Measurements from ENCODE around the gene ERBIN.
"Not testable (repeated sequence)": the region's sequence is repeated elsewhere in the genome, so short reads cannot be mapped to it uniquely, and the experiment has no call there.

ERBIN gene

DNA sequence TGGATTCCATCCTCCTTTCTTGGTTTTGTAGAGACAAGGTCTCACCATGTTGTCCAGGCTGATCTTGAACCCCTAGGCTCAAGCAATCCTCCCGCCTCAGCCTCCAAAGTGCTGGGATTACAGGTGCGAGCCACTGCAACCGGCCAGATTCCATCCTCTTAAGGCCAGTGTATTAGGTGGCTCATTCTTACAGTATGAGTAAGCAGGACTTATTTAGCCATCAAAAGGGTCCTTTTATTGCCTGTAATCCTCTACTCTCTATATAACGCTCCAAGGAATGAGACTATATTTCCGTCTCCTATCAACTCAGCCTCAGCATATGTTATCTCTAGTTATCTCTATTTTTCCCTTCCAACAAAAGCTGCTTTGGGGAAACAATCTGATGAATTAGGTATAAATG lies 3.0 kb upstream of the ERBIN start:
- DNase-seq: no peak

DNA sequence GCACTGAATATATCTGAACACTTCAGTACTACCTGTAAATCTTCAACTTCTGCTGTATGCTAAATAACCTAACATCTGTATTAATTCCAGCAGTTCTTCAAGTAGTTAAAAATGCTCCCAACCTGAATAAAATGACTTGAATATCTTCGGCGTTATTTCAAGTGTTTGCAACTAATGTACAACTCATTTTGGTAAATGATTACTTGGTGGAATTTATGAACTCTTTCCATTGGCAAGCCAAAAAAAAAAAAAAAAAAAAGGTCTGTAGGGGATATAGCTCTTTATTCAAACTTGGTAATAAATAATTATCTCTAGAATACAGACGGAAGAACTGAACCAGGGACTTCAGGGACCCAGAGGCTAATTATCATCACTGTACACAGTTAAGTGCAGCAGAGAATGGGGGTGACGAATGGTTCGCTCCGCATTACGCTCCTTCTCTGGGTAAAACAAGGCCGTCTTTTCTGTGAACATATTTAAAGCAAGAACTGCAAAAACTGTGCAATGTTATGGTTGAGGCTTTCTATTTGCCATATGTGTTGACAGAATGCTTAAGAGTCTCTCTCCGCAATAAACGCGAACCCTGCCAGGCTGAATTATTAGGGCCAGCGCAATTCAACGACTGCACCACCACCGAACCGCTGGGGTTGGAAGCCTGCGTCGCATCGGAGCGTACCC lies 1.9 kb upstream of the ERBIN start:
- DNase-seq: no peak

DNA sequence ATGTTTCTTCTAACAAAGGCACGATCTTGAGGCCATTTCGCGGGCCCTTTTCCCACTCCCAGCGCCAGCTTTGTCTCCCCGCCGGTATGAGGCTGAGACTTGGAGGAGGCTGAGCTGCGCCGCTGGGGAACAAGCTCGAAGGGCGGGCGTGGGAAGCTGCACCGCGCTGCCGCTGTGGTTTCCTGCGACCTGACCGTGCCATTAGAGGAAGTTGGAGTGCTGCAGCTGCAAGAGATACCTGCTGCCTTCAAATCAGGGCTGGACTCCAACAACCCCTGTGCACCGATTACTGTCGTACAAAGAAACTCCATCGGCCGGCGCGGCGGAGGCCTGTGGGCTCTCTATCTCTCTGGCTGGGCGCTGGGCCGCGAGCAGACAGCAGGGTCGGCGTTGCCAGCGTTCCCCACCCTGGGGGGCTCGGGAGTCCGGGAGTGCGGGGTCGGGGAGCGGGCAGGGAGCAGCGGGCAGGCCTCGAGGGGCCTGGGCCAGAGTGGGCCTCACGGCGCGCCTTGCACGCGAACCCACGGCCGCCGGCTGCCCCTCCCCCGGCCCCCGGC lies 1.3 kb upstream of the ERBIN start:
- peak; percentile 87 for DNase-seq

DNA sequence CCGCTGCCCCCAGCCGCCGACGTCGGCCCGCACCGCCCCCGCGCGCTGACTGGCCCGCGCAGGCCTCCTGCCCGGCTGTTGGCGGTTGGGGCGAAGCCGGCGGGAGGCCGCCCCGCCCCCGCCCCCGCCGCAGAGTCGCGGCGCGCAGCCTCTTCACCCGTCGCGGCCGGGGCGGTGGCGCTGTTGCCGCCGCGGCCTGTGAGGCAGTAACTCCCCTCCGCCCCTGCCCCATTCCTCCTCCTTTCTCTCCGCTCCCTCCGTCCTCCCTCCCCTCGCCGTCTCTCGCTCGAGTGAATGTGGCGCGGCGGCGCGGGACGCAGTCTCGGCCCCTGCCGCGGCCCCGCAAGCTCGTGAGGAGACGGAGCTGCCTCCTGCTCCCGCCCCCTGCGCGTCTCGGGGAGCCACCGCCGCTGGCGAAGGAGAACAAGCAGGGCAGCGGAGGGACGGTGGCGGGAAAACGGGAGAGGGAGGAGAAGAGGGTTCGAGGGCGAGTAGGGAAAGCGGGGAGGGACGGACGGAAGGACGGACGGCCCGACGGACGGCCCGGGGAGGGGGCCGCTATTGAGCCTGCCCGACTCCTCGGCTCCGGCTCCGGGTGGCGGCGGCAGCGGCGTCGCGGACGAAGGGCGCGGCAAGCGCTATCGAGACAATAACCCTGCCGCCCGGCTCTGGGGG lies 637 bp upstream of the ERBIN start:
- peak; percentile 84 for DNase-seq

DNA sequence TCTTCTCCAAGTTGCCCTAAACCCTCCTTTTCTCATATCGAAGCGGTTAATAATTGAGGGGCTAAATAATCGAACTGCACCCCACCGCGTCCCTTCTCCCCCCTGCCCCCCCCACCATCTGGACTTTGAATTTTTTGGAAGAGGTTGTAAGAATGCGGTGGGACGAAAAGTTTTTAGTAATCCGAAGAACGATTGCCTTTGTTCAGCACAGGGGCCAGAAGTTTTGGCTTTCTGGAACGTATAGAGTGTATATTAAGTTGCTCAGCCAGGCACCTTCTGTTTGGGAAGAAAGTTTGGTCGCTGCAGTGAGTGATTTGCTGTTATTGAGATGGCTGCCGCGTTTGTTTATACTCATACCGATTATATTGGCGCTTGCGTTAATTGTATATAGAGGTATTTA lies 518 bp downstream of the ERBIN start:
- DNase-seq: no peak

DNA sequence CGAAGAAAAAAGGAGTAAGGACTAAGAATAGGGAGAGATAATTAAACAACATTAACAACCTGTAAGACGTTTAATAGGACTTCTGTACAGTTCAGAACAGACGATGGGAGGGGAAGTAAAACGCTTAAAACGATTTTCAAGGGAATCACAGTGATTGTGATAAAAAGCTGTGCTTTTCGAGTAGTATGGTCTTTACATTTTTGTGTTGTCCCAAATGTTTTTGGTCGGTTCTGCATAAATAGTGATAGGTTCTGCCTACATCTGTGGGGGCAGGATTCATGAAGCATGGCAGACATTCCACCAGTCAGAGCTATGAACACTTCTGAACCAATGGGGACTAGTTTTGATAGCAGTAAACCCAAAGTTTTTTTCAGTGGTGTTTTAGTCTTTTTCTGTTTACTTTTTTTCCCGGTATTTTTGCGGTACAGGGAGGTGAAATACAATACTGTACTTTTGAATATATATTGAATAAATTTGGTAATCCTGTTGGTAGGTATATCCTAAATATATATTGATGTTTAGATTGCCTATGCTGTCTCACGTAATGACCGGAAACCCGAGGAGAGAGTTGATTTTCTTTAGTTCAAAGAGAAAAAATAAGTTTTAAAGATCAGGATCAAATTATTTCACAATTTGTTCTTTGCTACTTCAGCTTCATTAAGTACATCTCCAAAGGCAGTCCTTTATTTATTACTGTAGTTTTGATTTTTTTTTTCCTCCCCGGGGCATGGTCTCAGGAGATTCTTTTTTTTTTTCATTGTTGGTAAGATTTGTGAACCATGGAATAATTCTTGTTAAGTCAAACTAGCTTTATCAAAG lies 1.3 kb downstream of the ERBIN start:
- DNase-seq: no peak

DNA sequence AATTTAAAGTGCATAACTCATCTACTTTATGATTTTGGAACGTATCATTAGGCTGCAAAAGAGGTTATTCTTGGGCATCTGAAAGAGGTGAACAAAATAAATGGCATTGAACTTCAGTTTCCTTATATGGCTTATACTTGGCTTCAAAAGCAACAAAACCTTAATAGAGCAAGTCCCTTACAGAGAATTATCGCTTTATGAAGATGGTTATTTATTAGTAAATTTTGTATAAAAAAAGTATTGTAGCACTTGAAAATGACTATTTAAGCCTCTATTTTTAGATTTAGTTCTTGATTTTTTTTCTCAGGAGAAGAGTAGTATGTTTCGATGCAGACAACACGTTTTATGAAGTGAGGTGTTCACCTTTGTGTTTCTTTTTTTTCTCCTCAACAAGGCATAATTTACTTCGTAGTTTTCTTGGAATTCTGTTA lies 2.0 kb downstream of the ERBIN start:
- no peak for DNase-seq

DNA sequence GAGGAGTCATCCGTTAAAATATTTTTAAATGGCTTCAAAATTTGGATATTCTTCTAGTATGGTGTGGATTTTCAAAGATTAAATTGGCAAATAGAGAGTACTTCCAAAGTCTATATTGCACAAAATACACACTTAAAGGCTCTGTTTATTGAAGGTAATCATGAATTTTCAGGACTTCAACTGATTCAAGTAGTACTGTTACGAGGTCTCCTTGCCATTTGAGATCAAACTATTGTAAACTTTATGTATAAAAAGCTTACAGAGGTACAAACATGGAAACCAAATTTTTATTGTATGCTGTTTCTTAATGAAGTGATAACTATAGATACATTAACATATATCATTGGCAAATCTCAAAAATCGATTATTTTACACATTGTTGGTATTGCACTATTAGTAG lies 2.5 kb downstream of the ERBIN start:
- no peak for DNase-seq

DNA sequence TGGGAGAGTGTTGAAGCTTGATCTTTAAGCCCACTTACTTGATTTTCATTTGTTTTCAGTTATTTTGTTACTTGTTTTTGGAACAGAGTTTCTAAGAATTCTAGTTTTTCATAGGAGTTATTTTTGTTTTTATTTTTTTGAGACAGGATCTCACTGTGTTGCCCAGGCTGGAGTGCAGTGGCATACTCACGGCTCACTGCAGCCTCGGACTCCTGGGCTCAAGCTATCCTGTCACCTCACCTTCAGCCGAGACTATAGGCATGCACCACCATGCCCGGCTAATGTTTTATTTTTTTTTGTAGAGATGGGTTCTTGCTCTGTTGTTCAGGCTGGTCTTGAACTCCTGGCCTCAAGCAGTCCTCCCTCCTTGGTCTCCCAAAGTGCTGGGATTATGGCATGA lies 6.3 kb downstream of the ERBIN start:
- DNase-seq: no peak

DNA sequence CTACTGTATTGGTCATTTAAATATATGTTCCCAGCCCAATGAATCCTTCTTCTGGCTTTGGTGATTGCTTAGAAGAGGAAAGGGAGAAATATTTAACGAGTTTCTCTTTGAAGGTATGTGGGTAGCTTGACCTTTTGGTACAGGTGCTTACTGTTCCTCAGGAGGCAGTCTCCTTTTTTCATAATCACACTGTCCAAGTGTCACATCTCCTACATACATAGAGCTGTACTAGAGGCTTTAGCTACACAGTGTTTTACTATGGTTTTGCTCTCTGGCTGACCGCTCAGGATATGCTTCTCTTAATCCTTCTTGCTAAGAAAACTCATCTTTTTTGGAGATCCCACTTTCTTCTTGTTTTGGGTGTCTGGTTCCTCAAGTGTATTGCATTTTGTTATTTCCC lies 6.9 kb downstream of the ERBIN start:
- no peak for DNase-seq

DNA sequence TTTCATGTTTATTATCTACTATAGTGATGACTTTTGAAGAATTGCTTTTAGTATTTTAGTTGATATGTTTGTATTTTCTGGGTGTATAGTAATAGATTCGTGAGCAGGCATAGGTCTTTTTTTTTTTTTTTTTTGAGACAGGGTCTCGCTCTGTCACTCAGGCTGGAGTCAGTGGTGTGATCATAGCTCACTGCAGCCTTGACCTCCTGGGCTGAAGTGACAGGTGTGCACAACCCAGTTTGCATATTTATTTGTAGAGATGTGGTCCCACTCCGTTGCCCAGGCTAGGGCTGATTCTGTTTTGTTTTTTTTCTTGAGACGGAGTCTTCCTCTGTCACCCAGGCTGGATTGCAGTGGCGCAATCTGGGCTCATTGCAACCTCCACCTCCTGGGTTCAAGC lies 11.9 kb downstream of the ERBIN start:
- no peak for DNase-seq

DNA sequence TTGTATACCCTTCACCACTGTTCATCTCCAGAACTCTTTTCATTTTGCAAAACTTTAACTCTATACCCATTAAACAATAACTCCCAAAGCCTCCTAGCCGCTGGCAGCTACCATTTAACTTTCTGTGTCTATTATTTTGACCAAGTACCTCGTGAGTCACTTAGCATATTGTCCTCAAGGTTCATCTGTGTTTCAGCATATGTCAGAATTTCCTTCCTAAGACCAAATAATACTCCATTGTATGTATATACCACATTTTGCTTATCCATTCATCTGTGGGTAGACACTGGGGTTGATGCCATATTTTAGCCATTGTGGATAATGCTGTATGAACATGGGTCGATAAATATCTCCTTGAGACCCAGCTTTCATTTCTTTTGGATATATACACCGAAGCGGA lies 17.4 kb downstream of the ERBIN start:
- no peak for DNase-seq

DNA sequence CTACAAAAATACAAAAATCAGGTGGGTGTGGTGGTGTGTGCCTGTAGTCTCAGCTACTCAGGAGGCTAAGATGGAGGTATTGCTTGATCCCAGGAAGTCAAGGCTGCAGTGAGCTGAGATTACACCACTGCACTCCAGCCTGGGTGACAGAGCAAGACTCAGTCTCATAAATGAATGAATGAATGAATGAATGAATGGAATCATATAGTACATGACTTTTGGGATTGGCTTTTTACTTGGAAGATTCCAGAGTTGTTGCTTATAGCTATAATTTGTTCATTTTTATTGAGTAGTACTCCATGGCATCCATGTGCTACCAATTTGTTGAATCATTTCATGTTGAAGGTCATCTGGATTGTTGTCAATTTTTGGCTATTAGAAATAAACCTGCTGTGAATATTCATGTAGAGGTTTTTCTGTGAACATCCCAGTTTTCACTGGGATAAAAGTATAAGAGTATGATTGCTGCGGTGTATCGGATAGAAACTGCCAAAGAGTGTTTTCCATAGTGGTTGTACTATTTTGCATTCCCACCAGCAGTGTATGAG lies 19.9 kb downstream of the ERBIN start:
- no peak for DNase-seq

DNA sequence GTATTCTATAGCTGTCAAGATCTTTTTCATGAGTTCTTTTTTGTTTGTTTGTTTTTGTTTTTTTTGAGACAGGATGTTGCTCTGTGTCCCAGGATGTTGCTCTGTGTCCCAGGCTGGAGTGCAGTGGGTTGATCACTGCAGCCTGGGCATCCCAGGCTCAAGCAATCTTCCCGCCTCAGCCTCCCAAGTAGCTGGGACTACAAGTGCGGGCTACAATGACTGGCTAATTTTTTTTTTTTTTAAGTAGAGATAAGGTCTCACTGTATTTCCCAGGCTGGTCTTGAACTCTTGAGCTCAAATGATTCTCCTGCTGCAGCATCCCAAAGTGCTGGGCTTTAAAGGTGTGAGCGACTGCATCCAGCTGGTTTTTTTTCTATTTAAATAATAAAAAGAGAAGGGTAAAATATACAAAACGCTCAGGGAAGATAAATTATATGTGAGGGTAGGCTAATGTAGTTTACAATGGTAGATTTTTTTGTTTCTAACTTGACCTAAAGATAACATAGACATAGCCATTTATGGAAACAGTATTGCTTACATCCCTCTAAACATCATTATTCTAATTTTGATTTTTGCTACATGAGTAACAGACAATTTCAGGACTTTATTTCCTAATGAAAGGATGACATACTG lies 21.9 kb downstream of the ERBIN start:
- no peak for DNase-seq

DNA sequence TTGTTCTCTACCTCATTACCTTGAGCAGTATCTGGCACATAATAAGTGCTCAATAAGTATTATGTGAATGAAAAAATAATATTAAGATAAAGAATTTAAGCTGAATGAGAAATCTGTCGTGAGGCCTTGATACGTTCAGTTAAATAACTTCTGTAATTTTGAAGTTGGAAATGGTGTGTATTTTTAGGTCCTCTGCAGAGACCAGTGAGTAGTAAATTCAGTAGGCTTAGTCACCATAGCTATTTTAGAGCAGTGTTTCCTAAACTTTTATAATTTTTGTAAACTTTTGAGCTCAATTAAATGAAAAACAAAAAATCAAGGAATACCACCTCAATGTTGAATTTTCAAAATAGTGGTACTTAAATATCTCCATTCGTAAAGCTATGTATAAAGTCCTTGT lies 25.0 kb downstream of the ERBIN start:
- DNase-seq: no peak

DNA sequence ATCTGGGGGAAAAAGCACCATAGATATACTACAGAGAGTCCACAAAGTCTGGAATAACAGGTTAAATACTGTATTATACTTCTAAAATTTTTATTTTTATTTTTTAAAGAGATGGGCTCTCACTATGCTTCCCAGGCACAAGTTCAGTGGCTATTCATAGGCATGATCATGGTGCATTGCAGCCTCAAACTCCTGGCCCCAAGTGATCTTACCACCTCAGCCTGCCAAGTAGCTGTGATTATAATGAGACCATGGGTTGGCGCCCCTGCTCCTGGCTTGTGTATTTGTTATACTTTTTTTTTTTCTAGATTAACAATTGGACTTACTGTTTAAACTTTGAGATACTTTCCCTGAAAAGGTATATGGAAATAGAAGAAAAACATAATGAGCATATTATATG lies 25.9 kb downstream of the ERBIN start:
- no peak for DNase-seq

DNA sequence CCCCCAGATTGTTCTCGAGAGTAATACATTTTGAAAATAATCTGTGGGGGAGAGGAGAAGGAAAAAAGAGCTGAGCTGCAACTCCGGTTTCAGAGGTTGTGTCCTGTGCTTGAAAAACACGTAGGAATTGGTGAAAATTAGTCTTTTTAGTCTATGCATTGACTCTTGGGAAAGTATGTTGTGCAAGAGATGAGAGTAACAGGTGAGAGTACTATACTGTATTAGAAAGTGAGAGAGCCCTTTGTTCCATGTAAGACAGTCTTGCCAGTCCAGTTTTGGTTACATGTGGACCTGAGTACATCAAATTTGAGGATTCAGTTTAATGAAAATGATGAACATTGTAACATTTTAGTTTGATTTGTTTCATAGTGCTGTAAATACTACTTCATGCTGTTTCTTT lies 27.8 kb downstream of the ERBIN start:
- DNase-seq: no peak

DNA sequence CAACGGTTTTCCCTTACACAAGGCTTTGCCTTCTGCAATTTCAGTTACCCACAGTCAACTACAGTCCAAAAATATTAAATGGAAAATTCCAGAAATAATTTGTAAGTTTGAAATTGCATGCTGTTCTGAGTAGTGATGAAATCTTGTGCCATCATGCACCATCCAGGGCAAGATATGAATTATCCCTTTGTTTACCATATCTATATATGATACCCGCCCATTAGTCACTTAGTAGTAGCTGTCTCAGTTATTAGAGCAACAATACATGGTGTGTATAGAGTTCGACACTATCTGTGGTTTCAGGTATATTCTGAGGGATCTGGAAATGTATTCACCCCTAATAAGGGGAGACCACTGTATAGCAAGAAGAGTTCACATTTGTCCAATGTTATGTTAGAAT lies 29.4 kb downstream of the ERBIN start:
- no peak for DNase-seq

DNA sequence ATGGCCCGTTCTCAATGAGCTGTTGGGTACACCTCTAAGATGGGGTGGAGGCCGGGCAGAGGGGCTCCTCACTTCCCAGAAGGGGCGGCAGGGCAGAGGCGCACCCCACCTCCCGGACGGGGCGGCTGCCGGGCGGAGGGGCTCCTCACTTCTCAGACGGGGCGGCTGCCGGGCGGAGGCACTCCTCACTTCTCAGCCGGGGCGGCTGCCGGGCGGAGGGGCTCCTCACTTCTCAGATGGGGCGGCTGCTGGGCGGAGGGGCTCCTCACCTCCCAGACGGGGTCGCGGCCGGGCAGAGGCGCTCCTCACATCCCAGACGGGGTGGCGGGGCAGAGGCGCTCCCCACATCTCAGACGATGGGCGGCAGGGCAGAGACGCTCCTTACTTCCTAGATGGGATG lies 31.3 kb downstream of the ERBIN start:
- not testable (repeated sequence) for DNase-seq

DNA sequence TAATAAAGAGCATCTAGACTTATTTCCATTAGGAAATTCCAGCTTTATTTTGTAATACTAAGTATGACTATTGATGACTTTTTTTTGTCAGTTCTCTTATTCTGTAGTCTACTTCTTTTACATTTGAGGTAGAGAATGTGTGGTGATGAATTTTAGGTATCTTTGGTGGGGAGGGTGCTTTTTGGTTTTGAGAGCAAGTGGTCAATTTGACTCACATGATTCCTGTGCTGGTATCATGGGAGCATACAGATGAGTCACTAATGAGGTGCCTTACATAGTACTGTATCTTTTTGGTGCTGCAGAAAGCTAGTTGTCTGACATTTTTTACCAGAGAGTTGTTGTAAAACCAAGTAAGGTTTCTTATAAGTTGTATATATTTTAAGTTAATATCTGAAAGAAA lies 35.3 kb downstream of the ERBIN start:
- no peak for DNase-seq

DNA sequence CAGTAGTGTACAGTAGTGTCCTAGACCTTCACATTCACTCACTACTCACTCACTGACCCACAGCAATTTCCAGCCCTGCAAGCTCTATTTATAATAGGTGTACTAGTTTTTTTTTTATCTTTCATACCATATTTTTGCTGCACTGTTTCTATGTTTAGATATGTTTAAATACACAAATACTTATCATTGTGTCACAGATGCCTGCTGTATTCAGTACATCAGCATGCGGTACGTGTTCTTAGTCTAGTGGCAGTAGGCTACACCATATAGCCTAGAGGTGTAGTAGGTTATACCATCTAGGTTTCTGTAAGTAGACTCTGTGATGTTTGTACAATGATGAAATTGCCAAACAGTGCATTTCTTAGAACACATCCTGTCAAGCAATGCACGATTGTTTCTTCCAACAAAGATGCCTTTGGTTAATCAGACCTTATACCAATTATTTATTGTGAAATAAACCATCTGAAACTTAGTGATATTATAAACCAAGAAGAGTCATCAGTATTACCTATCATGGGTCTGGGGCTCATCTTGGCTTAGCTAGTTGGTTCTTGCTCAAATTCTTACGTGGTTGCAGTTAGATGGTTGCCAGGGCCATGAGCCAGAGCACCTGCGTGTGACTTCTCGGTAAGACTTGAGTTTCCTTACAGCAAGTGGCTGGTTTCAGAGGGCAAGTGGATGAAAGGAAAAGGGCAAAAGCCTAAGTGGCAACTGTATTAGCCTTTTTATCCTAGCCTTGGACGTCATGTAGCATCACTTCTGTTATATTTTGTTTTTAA lies 41.1 kb downstream of the ERBIN start:
- DNase-seq: no peak
